ENCODE measurements around the gene LDHD. TPM values are rescaled to one million over a fixed set of nuclear protein-coding genes. Genes with fewer than 3 reads are reported as not detected.

Gene LDHD
- total RNA-seq, 1 donor from 2014 or later: 0.65 TPM

DNA sequence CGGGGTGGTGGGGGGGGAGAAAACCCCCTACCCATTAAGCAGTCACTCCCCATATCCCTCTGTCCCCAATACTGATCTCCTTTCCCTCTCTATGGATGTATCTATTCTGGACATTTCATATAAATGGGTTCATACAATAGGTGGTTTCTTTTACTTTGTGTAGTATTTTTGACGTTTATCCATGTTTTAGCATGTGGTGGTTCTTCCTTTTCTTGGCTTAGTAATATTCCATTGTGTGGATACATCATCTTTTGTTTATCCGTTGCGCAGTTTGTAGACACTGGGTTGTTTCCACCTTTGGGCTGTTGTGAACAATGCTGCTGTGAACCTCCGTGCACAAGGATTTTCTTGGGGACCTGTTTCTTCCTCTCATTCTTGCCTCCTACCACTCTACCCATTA is 12.6 kb downstream of the LDHD start:
- Mint-ChIP-seq H3K36me3 (peaks cover 13% of the 10 kb centered on the region), H3K9me3 (peaks cover 6% of the 10 kb centered on the region), H3K4me3 (no peak overlapping the region), H3K4me1 (peaks cover 15% of the 10 kb centered on the region), H3K27ac (no peak overlapping the region), H3K27me3 (ENCODE audit: low read depth) (no peaks in the 10 kb centered on the region)
- TF ChIP-seq, protein P1, sequence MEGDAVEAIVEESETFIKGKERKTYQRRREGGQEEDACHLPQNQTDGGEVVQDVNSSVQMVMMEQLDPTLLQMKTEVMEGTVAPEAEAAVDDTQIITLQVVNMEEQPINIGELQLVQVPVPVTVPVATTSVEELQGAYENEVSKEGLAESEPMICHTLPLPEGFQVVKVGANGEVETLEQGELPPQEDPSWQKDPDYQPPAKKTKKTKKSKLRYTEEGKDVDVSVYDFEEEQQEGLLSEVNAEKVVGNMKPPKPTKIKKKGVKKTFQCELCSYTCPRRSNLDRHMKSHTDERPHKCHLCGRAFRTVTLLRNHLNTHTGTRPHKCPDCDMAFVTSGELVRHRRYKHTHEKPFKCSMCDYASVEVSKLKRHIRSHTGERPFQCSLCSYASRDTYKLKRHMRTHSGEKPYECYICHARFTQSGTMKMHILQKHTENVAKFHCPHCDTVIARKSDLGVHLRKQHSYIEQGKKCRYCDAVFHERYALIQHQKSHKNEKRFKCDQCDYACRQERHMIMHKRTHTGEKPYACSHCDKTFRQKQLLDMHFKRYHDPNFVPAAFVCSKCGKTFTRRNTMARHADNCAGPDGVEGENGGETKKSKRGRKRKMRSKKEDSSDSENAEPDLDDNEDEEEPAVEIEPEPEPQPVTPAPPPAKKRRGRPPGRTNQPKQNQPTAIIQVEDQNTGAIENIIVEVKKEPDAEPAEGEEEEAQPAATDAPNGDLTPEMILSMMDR (IDR thresholded peaks at IDR 0.05; ENCODE audit: unreplicated experiment): no peak
- DNase-seq (ENCODE audit: low spot score in 2 of 2, unreplicated experiment in 2 of 2): no peak

GRCh38 chr16:75102595-75102994 is 14.0 kb downstream of the LDHD start:
- peaks cover 6% of the 10 kb centered on the region for H3K9me3 Mint-ChIP-seq
- H3K27me3 Mint-ChIP-seq (ENCODE audit: low read depth): no peaks in the 10 kb centered on the region
- TF ChIP-seq, protein P1 (IDR thresholded peaks at IDR 0.05; ENCODE audit: unreplicated experiment): no peak
- H3K27ac Mint-ChIP-seq: no peak overlapping the region
- peaks cover 10% of the 10 kb centered on the region for H3K36me3 Mint-ChIP-seq
- peaks cover 21% of the 10 kb centered on the region for H3K4me1 Mint-ChIP-seq
- no peak for DNase-seq (ENCODE audit: low spot score in 2 of 2, unreplicated experiment in 2 of 2)
- H3K4me3 Mint-ChIP-seq: no peak overlapping the region

DNA sequence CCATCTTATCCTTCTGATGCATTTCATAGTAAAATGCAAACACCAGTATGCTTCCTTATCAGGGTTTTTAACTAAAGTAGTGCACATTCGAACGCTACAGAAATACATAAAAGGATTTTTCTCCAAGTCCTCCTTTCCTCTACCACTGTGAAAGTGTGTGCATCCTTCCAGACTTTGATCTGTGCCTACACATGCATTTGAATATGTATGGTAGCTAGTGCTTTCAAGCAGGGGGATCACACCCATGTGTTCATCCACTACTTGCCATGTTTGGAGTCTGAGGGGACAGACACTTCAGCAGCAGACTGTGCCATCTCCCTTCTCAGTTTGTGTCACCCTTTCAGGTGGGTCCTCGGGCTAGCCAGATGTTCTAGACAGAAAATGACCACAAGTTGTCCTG is 14.9 kb downstream of the LDHD start:
- Mint-ChIP-seq H3K9me3 (peaks cover 6% of the 10 kb centered on the region), H3K4me1 (peaks cover 26% of the 10 kb centered on the region), H3K27ac (no peak overlapping the region), H3K36me3 (peaks cover 10% of the 10 kb centered on the region), H3K4me3 (no peak overlapping the region), H3K27me3 (ENCODE audit: low read depth) (no peaks in the 10 kb centered on the region)
- DNase-seq (ENCODE audit: low spot score in 2 of 2, unreplicated experiment in 2 of 2): no peak
- TF ChIP-seq, protein P1 (IDR thresholded peaks at IDR 0.05; ENCODE audit: unreplicated experiment): no peak

DNA sequence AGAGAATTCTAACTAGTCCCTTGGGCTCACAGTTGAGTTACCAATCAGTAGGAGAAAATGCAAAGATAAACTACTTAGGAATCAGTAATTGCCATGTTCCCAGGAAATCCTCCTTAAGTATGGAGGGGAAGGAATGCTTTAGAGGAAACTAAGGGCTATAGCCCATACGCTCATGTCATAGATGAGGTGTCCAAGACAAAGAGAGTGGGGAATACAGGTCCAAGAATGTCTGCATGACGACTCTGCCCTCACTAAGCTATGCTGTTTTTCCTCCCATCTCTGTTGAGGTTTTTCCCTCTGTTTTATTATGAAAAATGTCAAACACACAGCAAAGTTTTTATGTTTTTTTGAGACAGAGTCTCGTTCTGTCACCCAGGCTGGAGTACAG is 16.0 kb downstream of the LDHD start:
- Mint-ChIP-seq H3K27me3 (ENCODE audit: low read depth) (no peaks in the 10 kb centered on the region), H3K9me3 (peaks cover 6% of the 10 kb centered on the region), H3K4me3 (no peak overlapping the region), H3K27ac (peak overlapping the region; percentile 71), H3K4me1 (peaks cover 36% of the 10 kb centered on the region), H3K36me3 (peaks cover 10% of the 10 kb centered on the region)
- TF ChIP-seq, protein P1 (IDR thresholded peaks at IDR 0.05; ENCODE audit: unreplicated experiment): no peak
- DNase-seq (ENCODE audit: low spot score in 2 of 2, unreplicated experiment in 2 of 2): no peak

DNA sequence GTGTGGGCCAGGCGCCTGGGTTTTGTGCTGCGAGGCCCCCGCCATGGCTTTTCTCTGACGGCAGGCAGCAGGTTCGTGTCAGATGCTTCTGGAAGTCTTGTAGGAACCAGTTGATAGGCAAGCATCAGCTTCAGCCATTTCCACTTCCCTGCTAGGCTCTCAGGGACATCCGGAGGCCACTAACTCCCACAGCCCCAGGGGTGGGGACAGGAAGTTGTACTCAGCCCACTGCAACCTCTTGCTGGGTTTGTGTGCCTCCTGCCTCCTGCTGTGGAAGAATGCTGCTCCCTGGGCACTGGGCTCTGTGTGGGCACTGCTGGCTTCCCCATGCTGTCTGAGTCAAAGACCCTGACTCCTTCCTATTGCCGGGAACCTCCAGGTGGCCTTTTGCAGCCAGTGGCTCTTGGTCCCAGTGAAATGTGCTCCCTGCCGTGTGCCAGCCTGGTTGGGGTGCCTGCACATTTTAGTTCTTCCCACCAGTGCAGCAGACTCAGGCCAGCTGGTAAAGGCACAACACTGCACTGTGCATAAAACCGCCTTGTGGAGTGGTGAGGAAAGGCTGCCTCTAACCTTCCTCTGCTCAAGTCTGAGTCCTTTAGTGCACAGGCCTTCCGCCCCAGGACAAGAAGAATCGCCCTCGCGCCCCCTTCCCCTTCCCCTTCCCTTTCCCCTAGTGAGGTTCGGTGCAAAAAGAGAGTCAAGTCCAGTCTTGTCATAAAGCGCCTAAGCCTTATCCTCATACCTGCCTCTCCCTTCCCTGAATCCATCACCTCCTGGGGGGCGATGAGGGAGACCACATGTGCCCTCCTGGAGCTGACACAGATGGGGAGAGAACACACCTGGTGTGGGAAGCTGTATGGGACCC is 16.6 kb downstream of the LDHD start:
- TF ChIP-seq, protein P1 (IDR thresholded peaks at IDR 0.05; ENCODE audit: unreplicated experiment): no peak
- Mint-ChIP-seq H3K9me3 (peaks cover 6% of the 10 kb centered on the region), H3K36me3 (peaks cover 10% of the 10 kb centered on the region), H3K4me3 (no peak overlapping the region), H3K4me1 (peaks cover 36% of the 10 kb centered on the region), H3K27me3 (ENCODE audit: low read depth) (no peaks in the 10 kb centered on the region), H3K27ac (peak overlapping the region; percentile 80)
- no peak for DNase-seq (ENCODE audit: low spot score in 2 of 2, unreplicated experiment in 2 of 2)
